ENCODE data around the gene HDAC1. TPM values are rescaled to one million over a fixed set of nuclear protein-coding genes. Genes with fewer than 3 reads are reported as not detected.

Gene HDAC1
- total RNA-seq, 2 experiments from 2014 or later = 56.9 to 61.0 TPM

DNA sequence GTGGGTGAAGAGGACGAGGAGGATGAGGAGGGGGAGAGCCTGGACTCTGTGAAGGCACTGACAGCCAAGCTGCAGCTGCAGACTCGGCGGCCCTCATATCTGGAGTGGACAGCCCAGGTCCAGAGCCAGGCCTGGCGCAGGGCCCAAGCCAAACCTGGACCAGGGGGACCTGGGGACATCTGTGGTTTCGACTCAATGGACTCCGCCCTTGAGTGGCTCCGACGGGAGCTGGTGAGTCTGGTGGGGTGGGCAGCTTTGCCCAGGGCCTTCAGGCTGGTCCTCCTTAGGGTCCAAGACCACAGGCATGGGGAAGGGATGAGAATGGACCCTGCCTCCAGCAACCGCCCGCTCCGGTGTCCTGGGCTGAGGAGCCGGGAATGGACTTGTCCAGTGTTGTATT lies 44.4 kb upstream of the HDAC1 start:
- Histone ChIP-seq H3K4me3 (ENCODE audit: low read length) (no peak overlapping the region), H3K36me3 (ENCODE audit: insufficient read depth, low read length) (no peaks in the 10 kb centered on the region), H3K9me3 (ENCODE audit: control insufficient read depth in 1 of 2, insufficient read depth in 1 of 2, low read length in 2 of 2) (no peaks in the 10 kb centered on the region), H3K4me1 (ENCODE audit: insufficient read depth, low read length) (peaks cover 66% of the 10 kb centered on the region), H3K27me3 (ENCODE audit: control insufficient read depth in 1 of 2, insufficient read depth in 2 of 2, low read length in 2 of 2) (no peaks in the 10 kb centered on the region), H3K27ac (ENCODE audit: low read depth in 1 of 2, low read length in 2 of 2) (peak overlapping the region; percentile 87 to 94)
- Mint-ChIP-seq H3K4me3 (no peak overlapping the region), H3K4me1 (ENCODE audit: low read depth) (peaks cover 57% of the 10 kb centered on the region), H3K27me3 (no peaks in the 10 kb centered on the region), H3K9me3 (no peaks in the 10 kb centered on the region), H3K27ac (peak overlapping the region; percentile 99), H3K36me3 (ENCODE audit: low read depth) (peaks cover 17% of the 10 kb centered on the region)
- CTCF ChIA-PET = interaction anchor here (0.8 to 4.5 kb wide), 17 partner anchors 8 to 90 kb away, joined by 3 to 48 read pairs (median 5); partner anchors contain the start of genes HDAC1 and IQCC
- POLR2A ChIA-PET = interaction anchor here (1.2 to 21.2 kb wide), 12 partner anchors 7 to 147 kb away, joined by 3 to 543 read pairs (median 30); partner anchors contain the start of genes BSDC1, CCDC28B, HDAC1 and MARCKSL1
- intact Hi-C loops (cut with DNase I, micrococcal nuclease) = no loop called here
- no peak for DNase-seq
- TF ChIP-seq, protein P1, sequence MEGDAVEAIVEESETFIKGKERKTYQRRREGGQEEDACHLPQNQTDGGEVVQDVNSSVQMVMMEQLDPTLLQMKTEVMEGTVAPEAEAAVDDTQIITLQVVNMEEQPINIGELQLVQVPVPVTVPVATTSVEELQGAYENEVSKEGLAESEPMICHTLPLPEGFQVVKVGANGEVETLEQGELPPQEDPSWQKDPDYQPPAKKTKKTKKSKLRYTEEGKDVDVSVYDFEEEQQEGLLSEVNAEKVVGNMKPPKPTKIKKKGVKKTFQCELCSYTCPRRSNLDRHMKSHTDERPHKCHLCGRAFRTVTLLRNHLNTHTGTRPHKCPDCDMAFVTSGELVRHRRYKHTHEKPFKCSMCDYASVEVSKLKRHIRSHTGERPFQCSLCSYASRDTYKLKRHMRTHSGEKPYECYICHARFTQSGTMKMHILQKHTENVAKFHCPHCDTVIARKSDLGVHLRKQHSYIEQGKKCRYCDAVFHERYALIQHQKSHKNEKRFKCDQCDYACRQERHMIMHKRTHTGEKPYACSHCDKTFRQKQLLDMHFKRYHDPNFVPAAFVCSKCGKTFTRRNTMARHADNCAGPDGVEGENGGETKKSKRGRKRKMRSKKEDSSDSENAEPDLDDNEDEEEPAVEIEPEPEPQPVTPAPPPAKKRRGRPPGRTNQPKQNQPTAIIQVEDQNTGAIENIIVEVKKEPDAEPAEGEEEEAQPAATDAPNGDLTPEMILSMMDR (IDR thresholded peaks at IDR 0.05) = no peak
- no peak for ATAC-seq (ENCODE audit: poor library complexity)

DNA sequence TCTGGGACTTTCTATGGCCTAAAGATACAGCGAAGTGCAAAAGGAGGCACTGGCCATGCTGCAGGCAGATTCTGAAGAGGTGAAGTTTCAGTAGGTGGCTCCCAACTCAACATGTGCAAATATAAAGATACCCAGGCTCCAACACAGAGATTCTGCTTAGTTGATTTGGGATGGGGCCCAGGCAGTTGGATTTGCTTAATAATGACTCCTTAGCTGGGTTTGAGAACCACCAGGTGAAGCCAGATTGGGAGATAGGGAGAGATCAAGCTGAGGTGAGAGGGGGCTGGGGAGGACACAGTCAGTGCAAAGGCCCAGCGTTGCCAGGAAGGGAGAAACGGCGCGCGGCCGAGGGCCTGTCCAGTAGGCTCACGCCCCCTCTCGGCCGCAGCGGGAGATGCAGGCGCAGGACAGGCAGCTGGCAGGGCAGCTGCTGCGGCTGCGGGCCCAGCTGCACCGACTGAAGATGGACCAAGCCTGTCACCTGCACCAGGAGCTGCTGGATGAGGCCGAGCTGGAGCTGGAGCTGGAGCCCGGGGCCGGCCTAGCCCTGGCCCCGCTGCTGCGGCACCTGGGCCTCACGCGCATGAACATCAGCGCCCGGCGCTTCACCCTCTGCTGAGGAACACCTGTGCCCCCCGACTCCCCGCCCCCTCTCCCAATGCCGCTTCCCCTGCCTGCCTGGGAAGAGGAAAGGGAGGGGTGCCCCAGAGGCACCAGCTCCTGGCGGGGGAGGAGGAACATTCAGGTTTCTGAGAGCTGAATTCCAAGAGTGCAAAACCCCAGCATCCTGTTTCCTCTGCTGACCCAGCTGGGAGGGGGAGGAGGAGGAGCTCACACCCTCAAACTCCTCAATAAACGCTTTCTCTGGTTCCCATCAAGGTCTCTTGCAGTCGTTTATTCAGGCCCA lies 43.6 kb upstream of the HDAC1 start:
- Mint-ChIP-seq H3K36me3 (ENCODE audit: low read depth) (peaks cover 24% of the 10 kb centered on the region), H3K27ac (peak overlapping the region; percentile 99), H3K4me3 (peak overlapping the region; percentile 86), H3K4me1 (ENCODE audit: low read depth) (peaks cover 58% of the 10 kb centered on the region), H3K27me3 (no peaks in the 10 kb centered on the region), H3K9me3 (no peaks in the 10 kb centered on the region)
- Histone ChIP-seq H3K27ac (ENCODE audit: low read depth in 1 of 2, low read length in 2 of 2) (peak overlapping the region; percentile 87 to 94), H3K36me3 (ENCODE audit: insufficient read depth, low read length) (no peaks in the 10 kb centered on the region), H3K27me3 (ENCODE audit: control insufficient read depth in 1 of 2, insufficient read depth in 2 of 2, low read length in 2 of 2) (no peaks in the 10 kb centered on the region), H3K4me3 (ENCODE audit: low read length) (peak overlapping the region; percentile 41), H3K4me1 (ENCODE audit: insufficient read depth, low read length) (peaks cover 65% of the 10 kb centered on the region), H3K9me3 (ENCODE audit: control insufficient read depth in 1 of 2, insufficient read depth in 1 of 2, low read length in 2 of 2) (no peaks in the 10 kb centered on the region)
- intact Hi-C loops (cut with DNase I, micrococcal nuclease) = no loop called here
- no peak for ATAC-seq (ENCODE audit: poor library complexity)
- ChIA-PET CTCF (interaction anchor here (0.6 to 4.5 kb wide), 32 partner anchors 8 to 175 kb away, joined by 3 to 48 read pairs (median 4); partner anchors contain the start of genes HDAC1, IQCC, KPNA6 and MARCKSL1), POLR2A (interaction anchor here (0.8 to 21.2 kb wide), 17 partner anchors 8 to 146 kb away, joined by 3 to 543 read pairs (median 11); partner anchors contain the start of genes BSDC1, CCDC28B, HDAC1 and IQCC)
- peak; percentile 56 to 86 (median 66) for DNase-seq
- TF ChIP-seq, protein P1 (IDR thresholded peaks at IDR 0.05) = peak; percentile 92

DNA sequence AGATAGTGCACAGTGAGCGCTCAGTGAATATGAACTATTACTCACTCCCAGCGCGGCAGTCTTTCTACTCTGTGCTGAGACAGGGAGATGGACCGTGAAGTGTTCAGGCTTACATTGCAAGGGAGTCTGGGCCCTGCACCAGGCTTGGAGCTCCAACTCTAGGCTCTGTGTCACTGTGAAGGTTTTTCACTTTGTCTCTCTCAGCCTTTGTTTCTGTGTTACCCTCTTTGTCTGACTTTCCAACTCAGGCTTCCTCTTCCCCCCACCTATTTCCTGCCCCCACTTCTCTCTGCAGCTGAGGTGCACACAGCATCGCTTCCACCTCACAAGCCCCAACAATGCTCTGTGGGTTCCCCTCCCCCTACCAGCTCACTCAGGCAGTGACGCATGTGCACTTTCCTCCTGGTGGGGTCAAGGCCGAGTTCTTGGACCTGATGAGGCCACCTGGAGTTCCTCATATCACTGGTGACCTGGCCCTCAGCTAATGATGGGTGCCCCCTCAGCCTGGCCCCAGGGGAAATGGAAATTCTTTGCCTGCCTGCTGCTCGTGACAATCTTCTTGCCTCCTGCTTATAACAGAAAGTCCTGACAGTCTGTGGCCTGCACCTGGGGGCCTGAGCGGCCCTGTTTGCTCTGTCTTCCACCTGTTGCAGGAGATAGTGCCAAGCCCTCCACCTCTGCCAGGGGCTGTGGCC lies 41.9 kb upstream of the HDAC1 start:
- intact Hi-C loops (cut with DNase I, micrococcal nuclease) = loop anchor here (1.0 to 5.0 kb wide), 8 partner anchors 10 to 122 kb away; partner anchors contain the start of genes CCDC28B (in 1 of the 2), EIF3I (in 1 of the 2) and TMEM234 (in 1 of the 2)
- no peaks in the 10 kb centered on the region for H3K36me3 ChIP-seq (ENCODE audit: insufficient read depth, low read length)
- Mint-ChIP-seq H3K4me1 (ENCODE audit: low read depth) (peaks cover 71% of the 10 kb centered on the region), H3K9me3 (no peaks in the 10 kb centered on the region), H3K4me3 (peak overlapping the region; percentile 98), H3K27ac (peak overlapping the region; percentile 99), H3K36me3 (ENCODE audit: low read depth) (peaks cover 35% of the 10 kb centered on the region), H3K27me3 (no peaks in the 10 kb centered on the region)
- ATAC-seq (ENCODE audit: poor library complexity) = peak; percentile 77
- peak overlapping the region; percentile 71 for H3K4me3 ChIP-seq (ENCODE audit: low read length)
- TF ChIP-seq, protein P1 (IDR thresholded peaks at IDR 0.05) = no peak
- CTCF ChIA-PET = interaction anchor here (0.6 to 4.5 kb wide), 7 partner anchors 10 to 86 kb away, joined by 3 to 48 read pairs (median 4); partner anchors contain the start of gene MARCKSL1
- peak overlapping the region; percentile 79 to 94 for H3K27ac ChIP-seq (ENCODE audit: low read depth in 1 of 2, low read length in 2 of 2)
- peak; percentile 65 to 95 (median 79) for DNase-seq
- no peaks in the 10 kb centered on the region for H3K9me3 ChIP-seq (ENCODE audit: control insufficient read depth in 1 of 2, insufficient read depth in 1 of 2, low read length in 2 of 2)
- H3K27me3 ChIP-seq (ENCODE audit: control insufficient read depth in 1 of 2, insufficient read depth in 2 of 2, low read length in 2 of 2) = no peaks in the 10 kb centered on the region
- POLR2A ChIA-PET = interaction anchor here (0.8 to 21.2 kb wide), 24 partner anchors 10 to 605 kb away, joined by 3 to 543 read pairs (median 12); partner anchors contain the start of genes BSDC1, CCDC28B, EIF3I and HDAC1
- H3K4me1 ChIP-seq (ENCODE audit: insufficient read depth, low read length) = peaks cover 82% of the 10 kb centered on the region
